ENCODE results near the gene CT45A10.
"Not testable (repeated sequence)": the region's sequence is repeated elsewhere in the genome, so short reads cannot be mapped to it uniquely, and the experiment has no call there.

Gene CT45A10, protein sequence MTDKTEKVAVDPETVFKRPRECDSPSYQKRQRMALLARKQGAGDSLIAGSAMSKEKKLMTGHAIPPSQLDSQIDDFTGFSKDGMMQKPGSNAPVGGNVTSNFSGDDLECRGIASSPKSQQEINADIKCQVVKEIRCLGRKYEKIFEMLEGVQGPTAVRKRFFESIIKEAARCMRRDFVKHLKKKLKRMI

DNA sequence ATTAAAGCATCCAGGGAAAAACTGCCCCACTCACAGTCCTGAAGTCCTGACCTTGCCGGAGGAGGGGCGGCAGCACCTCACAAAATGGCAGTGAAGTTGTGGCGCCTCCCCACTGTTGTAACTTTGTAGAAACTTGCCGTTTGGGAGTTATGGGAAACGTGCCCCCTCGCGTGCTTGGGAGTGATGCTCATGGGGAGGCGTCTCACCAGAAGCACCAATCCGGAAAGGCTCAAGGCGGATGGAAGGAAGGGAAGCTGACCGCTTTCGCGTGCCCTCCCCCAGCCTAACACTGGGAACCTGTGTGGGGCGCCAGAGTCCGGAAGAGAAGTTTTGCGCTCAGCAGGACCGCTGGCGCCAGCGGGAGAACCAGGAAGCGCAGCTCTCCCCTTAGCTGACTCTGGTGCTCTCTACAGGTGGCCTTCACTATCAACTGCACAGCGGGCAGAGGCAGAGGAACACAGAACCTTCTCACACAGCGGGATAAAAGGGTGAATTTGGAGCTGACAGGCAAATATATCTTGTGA is at the start of gene CT45A10, which contains the start of gene SAGE1:
TSS of gene CT45A10 (minus strand) at position 151 of the 524 bp plus-strand sequence. CDS start 8,100 bp downstream, outside the sequence.
TSS of gene SAGE1 (plus strand) at position 423 of the 524 bp plus-strand sequence. CDS start 2,527 bp downstream, outside the sequence.
- DNase-seq: no peak

GRCh38 chrX:135931644-135932487 is 38.6 kb upstream of the CT45A10 start:
- DNase-seq: peak; percentile 62

DNA sequence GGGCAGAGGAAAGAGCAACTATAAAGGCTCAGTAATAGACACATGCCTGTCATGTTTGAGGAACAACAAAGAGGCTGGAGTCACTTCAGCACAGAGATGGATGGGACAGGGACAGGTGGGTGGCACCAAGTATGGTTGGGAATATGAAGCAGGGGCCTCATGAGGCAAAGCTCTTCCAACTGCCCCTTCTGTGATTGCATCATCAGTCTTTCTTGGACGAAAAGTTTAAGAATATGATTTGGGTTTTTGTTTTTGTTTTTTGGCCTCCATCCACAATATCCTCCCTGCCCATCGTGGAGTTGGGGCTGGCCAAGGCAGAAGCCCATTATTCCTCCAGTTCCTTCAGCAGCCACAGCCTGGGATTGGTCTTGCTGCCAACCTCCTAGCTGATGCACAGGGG is 34.7 kb upstream of the CT45A10 start:
- DNase-seq: no peak

DNA sequence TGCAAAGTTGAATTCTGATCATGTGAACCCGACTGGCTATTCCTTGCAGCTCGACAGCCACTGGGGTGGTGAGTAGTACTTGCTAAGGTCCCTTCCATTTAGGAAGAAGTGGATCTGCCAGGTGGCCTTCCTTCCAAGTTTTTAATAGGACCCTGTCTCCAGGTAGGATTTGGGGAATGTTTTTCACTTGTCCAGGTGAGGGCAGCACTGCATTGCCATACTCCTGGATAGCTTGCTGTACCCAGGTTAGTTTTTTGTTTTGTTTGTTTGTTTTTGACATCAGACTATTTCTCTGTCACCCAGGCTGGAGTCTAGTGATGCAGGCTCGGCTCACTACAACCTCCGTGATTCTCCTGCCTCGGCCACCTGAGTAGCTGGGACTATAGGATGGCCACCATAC is 30.1 kb upstream of the CT45A10 start:
- no peak for DNase-seq

DNA sequence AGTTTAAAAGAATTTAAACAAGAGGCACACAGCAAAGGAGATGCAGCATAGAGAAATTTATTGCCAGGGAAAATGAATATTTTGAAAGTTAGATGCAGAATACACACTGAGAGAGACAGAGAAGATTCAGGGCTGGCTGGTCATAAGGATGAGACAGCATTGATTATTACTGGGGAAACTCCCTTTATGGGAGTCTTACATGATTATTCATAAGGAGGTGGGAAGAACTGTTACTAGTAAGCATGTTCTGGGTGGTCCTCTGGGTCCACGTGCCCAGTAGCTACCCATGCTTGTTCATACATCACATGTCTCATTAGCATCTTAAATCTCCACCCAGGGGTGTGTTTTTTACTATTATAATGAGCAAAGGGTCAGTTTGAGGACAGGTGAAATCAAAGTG is 27.3 kb upstream of the CT45A10 start:
- not testable (repeated sequence) for DNase-seq

- no peak for DNase-seq
These were observed 21.2 kb upstream of the CT45A10 start for GRCh38 chrX:135914404-135914803.

DNA sequence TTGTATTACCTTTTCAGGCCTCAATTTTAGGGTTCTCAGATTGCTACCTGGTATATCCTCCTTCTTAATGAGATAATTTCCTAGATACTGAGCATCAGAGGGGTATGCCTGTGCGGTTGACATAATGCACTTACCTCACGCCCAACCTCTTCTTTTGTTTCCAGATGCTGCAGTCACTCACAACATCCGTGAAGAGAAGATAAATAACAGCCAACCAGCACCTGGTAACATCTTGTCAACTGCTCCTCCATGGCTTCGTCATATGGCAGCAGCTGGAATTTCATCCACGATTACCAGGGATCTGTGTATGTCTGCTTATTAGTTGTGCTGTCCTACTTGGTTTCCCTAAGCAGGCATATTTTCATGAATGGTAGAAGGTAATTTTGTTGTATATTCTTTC is 17.0 kb upstream of the CT45A10 start:
- no peak for DNase-seq

GRCh38 chrX:135892781-135893180 is 463 bp downstream of the CT45A10 start:
- no peak for DNase-seq

GRCh38 chrX:135890087-135890585 is 3.1 kb downstream of the CT45A10 start:
- no peak for DNase-seq

GRCh38 chrX:135888976-135889375 is 4.3 kb downstream of the CT45A10 start:
- DNase-seq: peak; percentile 33

- DNase-seq: not testable (repeated sequence)
These were observed 5.0 kb downstream of the CT45A10 start for GRCh38 chrX:135888230-135888629.

- not testable (repeated sequence) for DNase-seq
These were observed 10.5 kb downstream of the CT45A10 start for GRCh38 chrX:135882741-135883140.

GRCh38 chrX:135871712-135872111 is 21.5 kb downstream of the CT45A10 start, which contains the start of gene CT45A9:
Gene CT45A9 (minus strand): TSS chrX:135871812. CDS start chrX:135868061, 3,751 bp downstream.
- DNase-seq: not testable (repeated sequence)

DNA sequence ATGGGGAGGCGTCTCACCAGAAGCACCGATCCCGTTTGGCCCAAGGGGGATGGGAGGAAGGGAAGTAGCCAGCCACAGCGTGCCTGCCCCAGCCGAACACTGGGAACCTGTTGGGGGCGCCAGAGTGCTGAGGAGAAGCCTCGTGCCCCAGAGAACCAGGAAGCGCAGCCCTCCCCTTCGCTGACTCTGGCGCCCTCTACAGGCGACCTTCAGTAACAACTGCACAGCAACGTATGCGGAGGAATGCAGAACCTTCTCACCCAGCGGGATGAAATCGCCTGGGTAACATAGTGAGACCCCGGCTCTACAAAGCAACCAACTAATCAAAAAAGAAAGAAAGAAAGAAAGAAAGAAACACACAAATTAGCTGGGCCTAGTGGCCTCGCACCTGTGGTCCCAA is 38.8 kb downstream of the CT45A10 start, which contains the start of gene CT45A8:
TSS of gene CT45A8 (minus strand) at position 101 of the 400 bp plus-strand sequence. CDS start 3,755 bp downstream, outside the sequence.
- not testable (repeated sequence) for DNase-seq

DNA sequence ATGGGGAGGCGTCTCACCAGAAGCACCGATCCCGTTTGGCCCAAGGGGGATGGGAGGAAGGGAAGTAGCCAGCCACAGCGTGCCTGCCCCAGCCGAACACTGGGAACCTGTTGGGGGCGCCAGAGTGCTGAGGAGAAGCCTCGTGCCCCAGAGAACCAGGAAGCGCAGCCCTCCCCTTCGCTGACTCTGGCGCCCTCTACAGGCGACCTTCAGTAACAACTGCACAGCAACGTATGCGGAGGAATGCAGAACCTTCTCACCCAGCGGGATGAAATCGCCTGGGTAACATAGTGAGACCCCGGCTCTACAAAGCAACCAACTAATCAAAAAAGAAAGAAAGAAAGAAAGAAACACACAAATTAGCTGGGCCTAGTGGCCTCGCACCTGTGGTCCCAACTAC is 56.1 kb downstream of the CT45A10 start, which contains the start of gene CT45A7:
TSS of gene CT45A7 (minus strand) at position 101 of the 400 bp plus-strand sequence. CDS start 3,747 bp downstream, outside the sequence.
- not testable (repeated sequence) for DNase-seq
